Endothelial cell of umbilical vein (primary cell): Measurements from ENCODE around the gene CERS6. TPM values are rescaled to one million over a fixed set of nuclear protein-coding genes. Genes with fewer than 3 reads are reported as not detected.

Experiments
- BruUV-seq: library from RNA; stranded (reverse); fragments of 400-500 nt; replicated peaks from 2 replicates; lab custom pipeline; 2021; lab: Mats Ljungman, UMichigan
- CTCF ChIA-PET: fragments of 300-600, 350-600 bp; sonication (Branson Sonifier 250); formaldehyde crosslinking; loops from one replicate; lab custom pipeline; 2021; ENCODE audit warnings: antibody characterized with exemption, inconsistent platforms; lab: Charles Lee
- POLR2A ChIA-PET: fragments of 300-600, 350-600 bp; sonication (Branson Sonifier 250); formaldehyde crosslinking; loops from one replicate; lab custom pipeline; 2021; ENCODE audit warnings: antibody characterized with exemption, inconsistent platforms; lab: Charles Lee
- DNase-seq: peaks from one replicate; pipeline ENCODE4 v3.0.0-alpha.2; 2011; ENCODE audit warnings: low read depth, low spot score
- FAIRE-seq: peaks from 2 replicates; lab custom pipeline; 2011; peaks lifted over from hg19 to GRCh38; lab: Jason Lieb, UNC
- H2AFZ ChIP-seq: 2 replicates; pipeline ENCODE4 v1.6.0; 2012; ENCODE audit warnings: low read depth, low read length, control low read depth, inconsistent platforms
- H3K27ac ChIP-seq: 2 replicates; pipeline ENCODE4 v1.5.1; 2011; ENCODE audit warnings: low read depth, mild to moderate bottlenecking, control low read depth, low read length, moderate library complexity; ENCODE audit not compliant: insufficient read depth
- H3K27me3 ChIP-seq, 2 experiments: 2 replicates each; pipeline versions ENCODE4 v1.6.0 to v1.6.1; 2011; ENCODE audit warnings: low read length in 2 of 2, mixed read lengths in 1 of 2; ENCODE audit not compliant: control insufficient read depth in 2 of 2, insufficient read depth in 2 of 2
- H3K36me3 ChIP-seq, 2 experiments: 2 replicates in 1 of 2; 3 replicates in 1 of 2; pipeline ENCODE4 v1.5.1; 2011; ENCODE audit warnings: low read length in 2 of 2, mild to moderate bottlenecking in 1 of 2, moderate library complexity in 1 of 2; ENCODE audit not compliant: control insufficient read depth in 2 of 2, insufficient read depth in 2 of 2; ENCODE audit errors: extremely low read depth in 1 of 2
- H3K4me1 ChIP-seq: 3 replicates; pipeline ENCODE4 v1.5.1; 2011; ENCODE audit warnings: mild to moderate bottlenecking, low read length; ENCODE audit not compliant: control insufficient read depth, insufficient read depth; ENCODE audit errors: extremely low read depth
- H3K4me2 ChIP-seq: 2 replicates; pipeline ENCODE4 v1.6.1; 2011; ENCODE audit warnings: low read length, control low read depth, mixed read lengths; ENCODE audit not compliant: insufficient read depth
- H3K4me3 ChIP-seq, 3 experiments: fragments of 200-600 bp in 1 of 3; sonication (generic), shearing (Covaris generic) in 1 of 3; replicated peaks in 1 of 3; 2 replicates each; pipeline ENCODE4 v1.5.1; 2011 to 2016; ENCODE audit warnings: control low read depth in 3 of 3, low read length in 3 of 3, mild to moderate bottlenecking in 2 of 3, inconsistent platforms in 1 of 3, low read depth in 1 of 3, moderate library complexity in 1 of 3; ENCODE audit not compliant: insufficient read depth in 1 of 3
- H3K79me2 ChIP-seq: 2 replicates; pipeline ENCODE4 v1.6.0; 2012; ENCODE audit warnings: low read length, inconsistent platforms; ENCODE audit not compliant: control insufficient read depth, insufficient read depth
- H3K9ac ChIP-seq: replicated peaks from 2 replicates; pipeline ENCODE3; 2011; ENCODE audit warnings: low read length, control low read depth; ENCODE audit not compliant: insufficient read depth; ENCODE audit errors: extremely low read depth
- H3K9me1 ChIP-seq: replicated peaks from 3 replicates; pipeline ENCODE4 v1.6.0; 2011; ENCODE audit warnings: mild to moderate bottlenecking, low read length; ENCODE audit not compliant: control insufficient read depth, insufficient read depth; ENCODE audit errors: extremely low read depth
- H3K9me3 ChIP-seq: replicated peaks from 2 replicates; pipeline ENCODE4 v1.5.1; 2012; ENCODE audit warnings: low read length, inconsistent platforms; ENCODE audit not compliant: control insufficient read depth, insufficient read depth
- H4K20me1 ChIP-seq: replicated peaks from 2 replicates; pipeline ENCODE3; 2011; ENCODE audit warnings: mild to moderate bottlenecking, low read length; ENCODE audit not compliant: control insufficient read depth, insufficient read depth; ENCODE audit errors: extremely low read depth
- CTCF ChIP-seq, 2 donors: IDR thresholded peaks; 1 replicate in 1 of 2; 2 replicates in 1 of 2; pipeline ENCODE4 v1.5.1; 2011; ENCODE audit warnings: low read length in 2 of 2, mild to moderate bottlenecking in 2 of 2, moderate library complexity in 2 of 2, control low read depth in 1 of 2, inconsistent platforms in 1 of 2, low read depth in 1 of 2; ENCODE audit not compliant: insufficient read depth in 1 of 2; ENCODE audit errors: extremely low read depth in 1 of 2
- EZH2 ChIP-seq: IDR thresholded peaks from 2 replicates; pipeline ENCODE4 v1.6.1; 2012; ENCODE audit warnings: borderline replicate concordance, low read depth, mild to moderate bottlenecking, moderate library complexity, low read length, inconsistent platforms; ENCODE audit not compliant: severe bottlenecking
- FOS ChIP-seq: IDR thresholded peaks from 2 replicates; pipeline ENCODE4 v1.6.1; 2011; ENCODE audit warnings: mild to moderate bottlenecking, low read length, moderate library complexity, borderline replicate concordance; ENCODE audit not compliant: insufficient read depth
- GATA2 ChIP-seq: IDR thresholded peaks from 2 replicates; pipeline ENCODE4 v1.7.0; 2011; ENCODE audit warnings: low read depth, mild to moderate bottlenecking, moderate library complexity, mixed read lengths, low read length; ENCODE audit not compliant: insufficient read length, insufficient read depth
- JUN ChIP-seq: IDR thresholded peaks from 2 replicates; pipeline ENCODE4 v1.6.1; 2011; ENCODE audit warnings: borderline replicate concordance, low read depth; ENCODE audit not compliant: insufficient read length, insufficient read depth
- MAX ChIP-seq: IDR thresholded peaks from 2 replicates; pipeline ENCODE4 v1.6.1; 2011; ENCODE audit not compliant: insufficient read depth, insufficient read length
- MYC ChIP-seq: IDR thresholded peaks from one replicate; pipeline ENCODE4 v1.6.1; 2011; ENCODE audit warnings: mild to moderate bottlenecking, low read depth, low read length
- POLR2A ChIP-seq: IDR thresholded peaks from 2 replicates; pipeline ENCODE4 v1.6.1; 2012; ENCODE audit warnings: low read depth, mild to moderate bottlenecking, control low read depth, low read length
- POLR2AphosphoS5 ChIP-seq: IDR thresholded peaks from 2 replicates; pipeline ENCODE4 v1.6.1; 2012; ENCODE audit warnings: low read depth, mild to moderate bottlenecking, control low read depth, low read length, moderate library complexity; ENCODE audit not compliant: insufficient read depth
- dilution Hi-C: fragments of 300-500 bp; cut with MboI; formaldehyde crosslinking; loops from one replicate; pipeline ENCODE4 v1.15.0; 2019; ENCODE audit warnings: low sequenced_read_pairs; ENCODE audit not compliant: extremely low pct_ligation_motif_present
- intact Hi-C: fragments of 100-400 bp; cut with micrococcal nuclease; formaldehyde crosslinking; loops from one replicate; pipeline ENCODE4 v1.10.0; 2022
- polyA plus RNA-seq, 4 experiments: library from polyadenylated mRNA; depleted of rRNA in 3 of 4; stranded (reverse) in 3 of 4; unstranded in 1 of 4; fragments of >200 nt; gene quantifications; 2 replicates each; pipeline versions ENCODE4 v1.2.1 to v1.2.3, GENCODE V29; 2011 to 2012; ENCODE audit warnings: missing spikeins in 1 of 4
- total RNA-seq: library from RNA; stranded (reverse); gene quantifications from 2 replicates; pipeline ENCODE4 v1.2.3, GENCODE V29; 2021

CERS6 gene
- total and polyA plus RNA-seq, 2 donors (not counting 3 experiments of a cell fraction or from before 2014, with no cell fraction given) = 2.7 to 11.7 TPM

GRCh38 chr2:168699844-168700417 is 243.9 kb downstream of the CERS6 start:
- dilution Hi-C loops = no loop called here
- no peaks in the 10 kb centered on the region for H3K79me2 ChIP-seq
- no peaks in the 10 kb centered on the region for H3K4me1 ChIP-seq
- TF ChIP-seq POLR2A (no peak), MYC (no peak), CTCF (IDR thresholded peaks at IDR 0.05; ENCODE audit: extremely low read depth in 1 of 2, insufficient read depth in 1 of 2, low read depth in 1 of 2, low read length in 2 of 2) (no peak), POLR2AphosphoS5 (no peak), GATA2 (no peak), MAX (no peak), FOS (no peak), EZH2 (no peak), JUN (no peak)
- H3K4me2 ChIP-seq = no peak overlapping the region
- POLR2A ChIA-PET = no interaction called here
- intact Hi-C loops = loop anchor here (10.0 kb wide), 1 partner anchor 565 kb away; no protein-coding TSS in a partner anchor
- H3K9me3 ChIP-seq = no peaks in the 10 kb centered on the region
- no peak overlapping the region for H3K9ac ChIP-seq
- no peak for FAIRE-seq
- H3K27ac ChIP-seq = no peak overlapping the region
- no peaks in the 10 kb centered on the region for H3K9me1 ChIP-seq
- CTCF ChIA-PET = interaction anchor here (0.8 to 1.2 kb wide), 2 partner anchors 8 to 353 kb away, joined by 3 to 5 read pairs; no protein-coding TSS in a partner anchor
- no peak for DNase-seq
- no TSS peak for BruUV-seq
- no peaks in the 10 kb centered on the region for H3K36me3 ChIP-seq
- no peaks in the 10 kb centered on the region for H3K27me3 ChIP-seq
- H4K20me1 ChIP-seq = no peaks in the 10 kb centered on the region
- no peak overlapping the region for H3K4me3 ChIP-seq
- H2AFZ ChIP-seq = no peak overlapping the region
